Mesothelial cell of epicardium (in vitro differentiated cells): Measurements from ENCODE around the gene DLG5. TPM values are rescaled to one million over a fixed set of nuclear protein-coding genes. Genes with fewer than 3 reads are reported as not detected.
A peak's percentile ranks its signal among the peaks of the same experiment; 100 is the strongest.

Experiments used
- DNase-seq, 2 experiments: peaks; one replicate each; pipeline ENCODE4 v3.0.0; 2021; ENCODE audit warnings: low spot score in 2 of 2; ENCODE audit not compliant: unreplicated experiment in 2 of 2
- H3K27ac Mint-ChIP-seq: 2 replicates; pipeline ENCODE4 v1.8.0; 2021; ENCODE audit warnings: mixed read lengths
- H3K27me3 Mint-ChIP-seq: 2 replicates; pipeline ENCODE4 v1.8.0; 2021; ENCODE audit warnings: low read depth, mixed read lengths
- H3K36me3 Mint-ChIP-seq: 2 replicates; pipeline ENCODE4 v1.8.0; 2021; ENCODE audit warnings: mixed read lengths
- H3K4me1 Mint-ChIP-seq: 2 replicates; pipeline ENCODE4 v1.8.0; 2021; ENCODE audit warnings: mixed read lengths
- H3K4me3 Mint-ChIP-seq: 2 replicates; pipeline ENCODE4 v1.8.0; 2021; ENCODE audit warnings: mild to moderate bottlenecking, moderate library complexity, mixed read lengths
- H3K9me3 Mint-ChIP-seq: 2 replicates; pipeline ENCODE4 v1.8.0; 2021; ENCODE audit warnings: mixed read lengths
- CTCF ChIP-seq: fragments of 200-600 bp; sonication (generic); IDR thresholded peaks from one replicate; pipeline ENCODE4 v1.5.0; 2021; ENCODE audit warnings: antibody characterized with exemption; ENCODE audit not compliant: unreplicated experiment
- total RNA-seq: library from RNA; stranded (reverse); gene quantifications from 3 replicates; pipeline ENCODE4 v1.2.1, GENCODE V29; 2021

Gene DLG5
- total RNA-seq, 1 donor from 2014 or later: 82.2 TPM

GRCh38 chr10:77904100-77904840 is 22.3 kb downstream of the DLG5 start:
- TF ChIP-seq CTCF: no peak
- no peaks in the 10 kb centered on the region for H3K9me3 Mint-ChIP-seq
- no peaks in the 10 kb centered on the region for H3K27me3 Mint-ChIP-seq
- H3K4me3 Mint-ChIP-seq: no peak overlapping the region
- no peak overlapping the region for H3K27ac Mint-ChIP-seq
- peaks cover 21% of the 10 kb centered on the region for H3K4me1 Mint-ChIP-seq
- DNase-seq: no peak
- peaks cover 7% of the 10 kb centered on the region for H3K36me3 Mint-ChIP-seq

GRCh38 chr10:77902159-77902558 is 24.4 kb downstream of the DLG5 start:
- peaks cover 33% of the 10 kb centered on the region for H3K4me1 Mint-ChIP-seq
- peaks cover 7% of the 10 kb centered on the region for H3K36me3 Mint-ChIP-seq
- no peak for TF ChIP-seq CTCF
- no peak overlapping the region for H3K4me3 Mint-ChIP-seq
- no peak for DNase-seq
- H3K27me3 Mint-ChIP-seq: no peaks in the 10 kb centered on the region
- H3K9me3 Mint-ChIP-seq: no peaks in the 10 kb centered on the region
- no peak overlapping the region for H3K27ac Mint-ChIP-seq

GRCh38 chr10:77901743-77902142 is 24.8 kb downstream of the DLG5 start:
- Mint-ChIP-seq H3K36me3 (peaks cover 7% of the 10 kb centered on the region), H3K27me3 (no peaks in the 10 kb centered on the region), H3K27ac (peak overlapping the region; percentile 13), H3K9me3 (no peaks in the 10 kb centered on the region), H3K4me1 (peaks cover 33% of the 10 kb centered on the region), H3K4me3 (no peak overlapping the region)
- no peak for DNase-seq
- no peak for TF ChIP-seq CTCF

GRCh38 chr10:77899690-77900089 is 26.9 kb downstream of the DLG5 start:
- DNase-seq: no peak
- Mint-ChIP-seq H3K36me3 (no peaks in the 10 kb centered on the region), H3K4me3 (no peak overlapping the region), H3K4me1 (peaks cover 44% of the 10 kb centered on the region), H3K27me3 (no peaks in the 10 kb centered on the region), H3K27ac (no peak overlapping the region), H3K9me3 (no peaks in the 10 kb centered on the region)
- TF ChIP-seq CTCF: no peak

- TF ChIP-seq CTCF: no peak
- Mint-ChIP-seq H3K27ac (peak overlapping the region; percentile 69), H3K4me1 (peaks cover 45% of the 10 kb centered on the region), H3K27me3 (no peaks in the 10 kb centered on the region), H3K4me3 (no peak overlapping the region), H3K36me3 (no peaks in the 10 kb centered on the region), H3K9me3 (no peaks in the 10 kb centered on the region)
- no peak for DNase-seq
Observed at GRCh38 chr10:77899080-77899477, 27.5 kb downstream of the DLG5 start.
